Colonic mucosa (tissue), 4 donors: ENCODE results near the gene SULT1C4. TPM values are rescaled to one million over a fixed set of nuclear protein-coding genes. Genes with fewer than 3 reads are reported as not detected.
"Not testable (repeated sequence)": the region's sequence is repeated elsewhere in the genome, so short reads cannot be mapped to it uniquely, and the experiment has no call there.

Experiments
- DNase-seq: peaks from one replicate; pipeline ENCODE4 v3.0.0-alpha.2; 2020
- H3K27ac ChIP-seq: fragments of 200-600 bp; one replicate; pipeline ENCODE4 v1.8.0; 2021
- H3K27me3 ChIP-seq: fragments of 200-600 bp; one replicate; pipeline ENCODE4 v1.8.0; 2021
- H3K36me3 ChIP-seq: fragments of 200-600 bp; one replicate; pipeline ENCODE4 v1.8.0; 2021
- H3K4me1 ChIP-seq: fragments of 200-600 bp; one replicate; pipeline ENCODE4 v1.8.0; 2021; ENCODE audit warnings: mild to moderate bottlenecking
- H3K4me3 ChIP-seq: fragments of 200-600 bp; one replicate; pipeline ENCODE4 v1.8.0; 2021
- H3K9ac ChIP-seq, 2 donors: one replicate each; pipeline ENCODE4 v1.7.0; 2013; ENCODE audit warnings: control low read depth in 2 of 2, low read depth in 2 of 2, low read length in 2 of 2
- H3K9me3 ChIP-seq: fragments of 200-600 bp; one replicate; pipeline ENCODE4 v1.8.0; 2021
- intact Hi-C: fragments of 100-400 bp; cut with DNase I; formaldehyde crosslinking; loops from one replicate; pipeline ENCODE4 v1.14.1; 2022
- total RNA-seq, 2 donors: library from RNA; stranded (reverse); fragmentation: NEBNext Ultra II Directional in 1 of 2; extraction: Animal tissue kit (Norgen Biotek cat#: 25700) in 1 of 2; gene quantifications; one replicate each; pipeline ENCODE4 v1.2.1, GENCODE V29; 2021
- TF ChIP-seq, protein P1 (sequence below): fragments of 200-600 bp; IDR thresholded peaks from one replicate; pipeline ENCODE4 v1.8.0; 2022; ENCODE audit warnings: antibody characterized with exemption, mild to moderate bottlenecking
- donor health status: healthy.
- donor health status: DM: no; HTN: no; CAD: no.
- donor health status: DM: no; HTN: no; CAD: no.

The SULT1C4 gene
- total RNA-seq, 2 donors from 2014 or later = 0.59 to 2.0 TPM

GRCh38 chr2:108355906-108356734 is 21.6 kb upstream of the SULT1C4 start:
- no peaks in the 10 kb centered on the region for H3K9me3 ChIP-seq
- H3K36me3 ChIP-seq = no peaks in the 10 kb centered on the region
- H3K9ac ChIP-seq = no peak overlapping the region
- H3K4me1 ChIP-seq = no peaks in the 10 kb centered on the region
- no peak overlapping the region for H3K27ac ChIP-seq
- H3K27me3 ChIP-seq = no peaks in the 10 kb centered on the region
- intact Hi-C loops = no loop called here
- TF ChIP-seq, protein P1, sequence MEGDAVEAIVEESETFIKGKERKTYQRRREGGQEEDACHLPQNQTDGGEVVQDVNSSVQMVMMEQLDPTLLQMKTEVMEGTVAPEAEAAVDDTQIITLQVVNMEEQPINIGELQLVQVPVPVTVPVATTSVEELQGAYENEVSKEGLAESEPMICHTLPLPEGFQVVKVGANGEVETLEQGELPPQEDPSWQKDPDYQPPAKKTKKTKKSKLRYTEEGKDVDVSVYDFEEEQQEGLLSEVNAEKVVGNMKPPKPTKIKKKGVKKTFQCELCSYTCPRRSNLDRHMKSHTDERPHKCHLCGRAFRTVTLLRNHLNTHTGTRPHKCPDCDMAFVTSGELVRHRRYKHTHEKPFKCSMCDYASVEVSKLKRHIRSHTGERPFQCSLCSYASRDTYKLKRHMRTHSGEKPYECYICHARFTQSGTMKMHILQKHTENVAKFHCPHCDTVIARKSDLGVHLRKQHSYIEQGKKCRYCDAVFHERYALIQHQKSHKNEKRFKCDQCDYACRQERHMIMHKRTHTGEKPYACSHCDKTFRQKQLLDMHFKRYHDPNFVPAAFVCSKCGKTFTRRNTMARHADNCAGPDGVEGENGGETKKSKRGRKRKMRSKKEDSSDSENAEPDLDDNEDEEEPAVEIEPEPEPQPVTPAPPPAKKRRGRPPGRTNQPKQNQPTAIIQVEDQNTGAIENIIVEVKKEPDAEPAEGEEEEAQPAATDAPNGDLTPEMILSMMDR = no peak
- DNase-seq = no peak
- no peak overlapping the region for H3K4me3 ChIP-seq

GRCh38 chr2:108359336-108359735 is 18.4 kb upstream of the SULT1C4 start:
- H3K36me3 ChIP-seq, H3K27ac ChIP-seq, H3K9ac ChIP-seq, H3K4me3 ChIP-seq, intact Hi-C loops, H3K27me3 ChIP-seq, H3K4me1 ChIP-seq, H3K9me3 ChIP-seq, DNase-seq: not testable (repeated sequence)

- Histone ChIP-seq H3K36me3 (no peaks in the 10 kb centered on the region), H3K4me1 (no peaks in the 10 kb centered on the region), H3K27ac (no peak overlapping the region), H3K4me3 (no peak overlapping the region), H3K9me3 (no peaks in the 10 kb centered on the region), H3K9ac (no peak overlapping the region), H3K27me3 (no peaks in the 10 kb centered on the region)
- intact Hi-C loops = no loop called here
- DNase-seq = no peak
- TF ChIP-seq, protein P1 = no peak
These were observed 16.8 kb upstream of the SULT1C4 start for GRCh38 chr2:108360776-108361468.

- Histone ChIP-seq H3K27ac (no peak overlapping the region), H3K4me3 (no peak overlapping the region), H3K9me3 (no peaks in the 10 kb centered on the region), H3K4me1 (no peaks in the 10 kb centered on the region), H3K9ac (no peak overlapping the region), H3K36me3 (no peaks in the 10 kb centered on the region), H3K27me3 (no peaks in the 10 kb centered on the region)
- no peak for DNase-seq
- TF ChIP-seq, protein P1 = no peak
- intact Hi-C loops = no loop called here
These were observed 14.5 kb upstream of the SULT1C4 start for GRCh38 chr2:108363024-108363907.

- no peak overlapping the region for H3K27ac ChIP-seq
- no peaks in the 10 kb centered on the region for H3K9me3 ChIP-seq
- TF ChIP-seq, protein P1 = no peak
- H3K27me3 ChIP-seq = no peaks in the 10 kb centered on the region
- no peak overlapping the region for H3K4me3 ChIP-seq
- no peaks in the 10 kb centered on the region for H3K4me1 ChIP-seq
- intact Hi-C loops = no loop called here
- H3K9ac ChIP-seq = no peak overlapping the region
- no peak for DNase-seq
- H3K36me3 ChIP-seq = no peaks in the 10 kb centered on the region
These were observed 13.9 kb upstream of the SULT1C4 start for GRCh38 chr2:108363908-108364225.
